ENCODE results near the gene NOSIP. TPM values are rescaled to one million over a fixed set of nuclear protein-coding genes. Genes with fewer than 3 reads are reported as not detected.

NOSIP gene
- total RNA-seq, 4 donors from 2014 or later, result 56.5 to 105 (median 74.4) TPM

DNA sequence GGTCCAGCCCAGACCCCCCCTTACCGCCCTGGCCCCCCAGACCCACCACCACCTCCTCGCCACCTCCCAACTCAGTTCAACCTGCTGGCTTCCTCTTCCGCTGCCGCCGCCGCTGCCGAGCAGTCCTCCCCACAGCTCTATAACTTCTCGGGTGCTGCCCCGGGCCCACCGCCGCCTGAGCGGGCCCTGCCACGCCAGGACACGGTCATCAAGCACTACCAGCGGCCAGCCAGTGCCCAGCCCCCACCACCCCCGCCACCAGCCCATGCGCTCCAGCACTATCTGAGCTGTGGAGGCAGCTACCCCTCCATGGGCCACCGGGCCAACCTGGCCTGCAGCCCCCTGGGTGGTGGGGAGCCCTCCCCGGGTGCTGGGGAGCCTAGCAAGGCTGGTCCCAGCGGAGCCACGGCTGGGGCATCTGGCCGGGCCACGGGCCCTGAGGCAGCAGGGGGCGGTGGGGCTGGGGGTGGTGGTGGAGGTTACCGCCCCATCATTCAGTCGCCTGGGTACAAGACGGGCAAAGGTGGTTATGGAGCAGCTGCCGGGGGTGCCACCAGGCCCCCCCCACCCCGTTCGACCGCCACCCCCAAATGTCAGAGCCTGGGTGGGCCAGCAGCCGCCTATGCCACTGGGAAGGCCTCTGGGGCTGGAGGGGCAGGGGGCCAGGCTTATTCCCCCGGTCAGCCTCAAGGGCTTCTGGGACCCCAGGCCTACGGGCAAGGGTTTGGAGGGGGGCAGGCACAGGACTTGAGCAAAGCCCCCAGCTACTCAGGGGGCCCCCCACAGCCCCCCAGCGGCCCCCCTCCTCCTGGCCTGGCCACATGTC is 14.8 kb upstream of the NOSIP start:
- Histone ChIP-seq H3K36me3 (peaks cover 0 to 39% (median 16%) of the 10 kb centered on the region in 4 donors), H3K4me1 (peaks cover 13 to 27% (median 20%) of the 10 kb centered on the region in 4 donors), H3K27ac (no peak overlapping the region), H3K9me3 (no peaks in the 10 kb centered on the region), H3K27me3 (no peaks in the 10 kb centered on the region), H3K4me3 (no peak overlapping the region)
- in situ Hi-C loops (cut with MboI; ENCODE audit: low pct_ligation_motif_present in 1 of 4, low pct_unique_long_range_greater_than_20kb in 1 of 4, low sequenced_read_pairs in 3 of 4), result no loop called here
- intact Hi-C loops (cut with DNase I; ENCODE audit: low total_unique reads), result loop anchor here (5.0 kb wide), 1 partner anchor 42 kb away; no protein-coding TSS in a partner anchor
- 86% methylated on average over 26 of the region's 35 CpGs; no CpG with 5 or more reads in 1 of the 2 donors for WGBS, 2 donors (ENCODE audit: low coverage in 1 of 2)
- TF ChIP-seq, protein P1, sequence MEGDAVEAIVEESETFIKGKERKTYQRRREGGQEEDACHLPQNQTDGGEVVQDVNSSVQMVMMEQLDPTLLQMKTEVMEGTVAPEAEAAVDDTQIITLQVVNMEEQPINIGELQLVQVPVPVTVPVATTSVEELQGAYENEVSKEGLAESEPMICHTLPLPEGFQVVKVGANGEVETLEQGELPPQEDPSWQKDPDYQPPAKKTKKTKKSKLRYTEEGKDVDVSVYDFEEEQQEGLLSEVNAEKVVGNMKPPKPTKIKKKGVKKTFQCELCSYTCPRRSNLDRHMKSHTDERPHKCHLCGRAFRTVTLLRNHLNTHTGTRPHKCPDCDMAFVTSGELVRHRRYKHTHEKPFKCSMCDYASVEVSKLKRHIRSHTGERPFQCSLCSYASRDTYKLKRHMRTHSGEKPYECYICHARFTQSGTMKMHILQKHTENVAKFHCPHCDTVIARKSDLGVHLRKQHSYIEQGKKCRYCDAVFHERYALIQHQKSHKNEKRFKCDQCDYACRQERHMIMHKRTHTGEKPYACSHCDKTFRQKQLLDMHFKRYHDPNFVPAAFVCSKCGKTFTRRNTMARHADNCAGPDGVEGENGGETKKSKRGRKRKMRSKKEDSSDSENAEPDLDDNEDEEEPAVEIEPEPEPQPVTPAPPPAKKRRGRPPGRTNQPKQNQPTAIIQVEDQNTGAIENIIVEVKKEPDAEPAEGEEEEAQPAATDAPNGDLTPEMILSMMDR (IDR thresholded peaks at IDR 0.05), result no peak
- no peak for TF ChIP-seq POLR2AphosphoS5 (IDR thresholded peaks at IDR 0.05)
- no peak for DNase-seq

DNA sequence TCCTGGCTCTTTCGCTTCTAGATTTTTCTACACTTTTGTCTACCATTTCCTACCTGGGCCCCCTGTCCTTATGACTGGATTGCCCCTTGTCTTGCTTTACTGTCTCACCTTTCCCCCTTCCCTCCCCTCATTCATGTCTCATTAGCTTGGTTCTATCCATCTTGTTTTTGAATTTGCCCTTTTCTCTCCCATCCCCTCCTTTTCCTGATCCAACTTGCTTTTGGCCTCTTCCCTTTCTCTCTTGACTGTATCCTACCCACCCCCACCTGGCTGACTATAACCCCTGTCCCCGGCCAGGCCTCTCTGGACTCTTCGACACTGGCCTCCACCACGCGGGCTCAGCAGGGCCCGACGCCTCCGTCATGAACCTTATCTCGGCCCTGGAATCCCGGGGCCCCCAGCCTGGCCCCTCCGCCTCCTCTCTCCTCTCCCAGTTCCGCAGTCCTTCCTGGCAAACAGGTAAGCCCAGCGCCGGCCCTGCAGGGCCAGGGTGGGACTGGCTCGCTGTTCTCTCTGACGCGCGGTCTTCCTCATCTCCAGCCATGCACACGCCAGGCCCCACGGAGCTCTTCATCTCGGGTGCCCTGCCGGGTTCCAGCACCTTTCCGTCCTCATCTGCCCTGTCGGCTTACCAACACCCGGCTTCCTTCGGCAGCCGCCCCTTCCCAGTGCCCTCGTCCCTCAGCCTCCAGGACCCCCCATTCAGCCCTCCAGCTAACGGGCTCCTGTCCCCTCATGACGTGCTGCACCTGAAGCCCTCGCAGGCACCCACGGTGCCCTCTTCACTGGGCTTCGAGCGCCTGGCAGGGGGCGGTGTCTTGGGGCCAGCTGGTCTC is 14.0 kb upstream of the NOSIP start:
- DNase-seq, result no peak

DNA sequence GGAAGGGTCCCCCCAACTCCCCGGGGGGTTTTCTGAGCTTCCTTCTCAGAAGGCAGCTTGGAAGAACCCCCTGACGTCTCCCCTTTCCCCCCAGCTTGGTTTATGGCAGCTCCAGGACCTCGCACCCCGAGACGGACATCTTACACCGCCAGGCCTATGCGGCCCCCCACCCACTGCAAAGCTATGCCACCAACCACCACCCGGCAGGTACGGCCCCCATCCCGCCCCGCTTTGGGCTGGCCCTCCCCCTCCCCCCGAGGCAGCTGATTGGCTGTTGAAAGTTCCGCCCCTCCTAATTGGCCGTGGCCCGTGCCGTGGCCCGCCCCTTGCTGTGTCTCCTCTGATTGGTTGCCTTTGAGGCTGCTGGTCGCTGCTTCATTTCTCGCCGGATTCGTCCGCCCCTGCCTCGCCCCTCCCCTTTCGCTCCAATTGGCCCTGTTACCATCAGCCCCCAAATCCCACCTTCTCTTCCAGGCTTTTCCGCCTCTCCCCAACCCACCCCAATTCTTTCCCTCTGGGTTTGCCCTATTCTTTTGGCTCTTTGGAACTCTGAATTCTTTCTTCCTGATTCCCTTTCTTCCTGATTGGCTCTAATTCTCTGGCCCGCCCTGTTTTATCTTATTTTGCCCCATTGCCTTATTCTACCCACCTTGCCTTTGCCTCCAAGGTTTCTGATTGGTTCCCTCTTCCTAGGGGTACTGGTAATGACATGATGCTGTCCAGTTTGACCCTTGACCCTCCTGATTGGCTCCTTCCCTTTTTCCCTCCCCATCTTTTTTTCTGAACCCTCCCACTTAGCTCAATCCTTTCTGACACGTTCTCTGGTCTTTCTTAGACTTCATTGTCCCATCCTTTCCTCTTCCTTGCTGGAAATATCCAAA is 13.1 kb upstream of the NOSIP start:
- H3K36me3 ChIP-seq, result peaks cover 0 to 29% (median 13%) of the 10 kb centered on the region in 4 donors
- peak overlapping the region; percentile 68 to 92 (median 88) for H3K4me3 ChIP-seq
- 6 to 30% methylated on average over 2 to 26 of the region's 27 CpGs for WGBS, 2 donors (ENCODE audit: low coverage in 1 of 2)
- peak; percentile 96 for DNase-seq
- intact Hi-C loops (cut with DNase I; ENCODE audit: low total_unique reads), result loop anchor here (5.0 kb wide), 1 partner anchor 44 kb away; no protein-coding TSS in a partner anchor
- H3K27ac ChIP-seq, result peak overlapping the region; percentile 92 to 97 (median 93)
- H3K9me3 ChIP-seq, result no peaks in the 10 kb centered on the region
- in situ Hi-C loops (cut with MboI; ENCODE audit: low pct_ligation_motif_present in 1 of 4, low pct_unique_long_range_greater_than_20kb in 1 of 4, low sequenced_read_pairs in 3 of 4), result no loop called here
- peaks cover 17 to 32% (median 22%) of the 10 kb centered on the region in 4 donors for H3K4me1 ChIP-seq
- H3K27me3 ChIP-seq, result no peaks in the 10 kb centered on the region
- TF ChIP-seq, protein P1 (IDR thresholded peaks at IDR 0.05), result no peak
- TF ChIP-seq POLR2AphosphoS5 (IDR thresholded peaks at IDR 0.05), result no peak
- TF ChIP-seq POLR2A (IDR thresholded peaks at IDR 0.05), result no peak
- TF ChIP-seq EP300 (IDR thresholded peaks at IDR 0.05; ENCODE audit: low read depth), result no peak

More for the DNA sequence above, 14.0 kb upstream of the NOSIP start:
- H3K27me3 ChIP-seq, result no peaks in the 10 kb centered on the region
- intact Hi-C loops (cut with DNase I; ENCODE audit: low total_unique reads) (loop anchor here (5.0 kb wide), 1 partner anchor 43 kb away; no protein-coding TSS in a partner anchor), in situ Hi-C loops (cut with MboI; ENCODE audit: low pct_ligation_motif_present in 1 of 4, low pct_unique_long_range_greater_than_20kb in 1 of 4, low sequenced_read_pairs in 3 of 4) (no loop called here)
- WGBS, 2 donors (ENCODE audit: low coverage in 1 of 2), result 88 to 93% methylated on average over 12 to 35 of the region's 35 CpGs
- H3K36me3 ChIP-seq, result peaks cover 0 to 31% (median 14%) of the 10 kb centered on the region in 4 donors
- H3K4me3 ChIP-seq, result no peak overlapping the region
- peak overlapping the region; percentile 92 to 97 (median 93) for H3K27ac ChIP-seq
- TF ChIP-seq EP300 (IDR thresholded peaks at IDR 0.05; ENCODE audit: low read depth) (no peak), POLR2A (IDR thresholded peaks at IDR 0.05) (no peak), POLR2AphosphoS5 (IDR thresholded peaks at IDR 0.05) (no peak)
- TF ChIP-seq, protein P1 (IDR thresholded peaks at IDR 0.05), result no peak
- H3K9me3 ChIP-seq, result no peaks in the 10 kb centered on the region
- peaks cover 17 to 32% (median 22%) of the 10 kb centered on the region in 4 donors for H3K4me1 ChIP-seq
